Osteoblast (primary cell): ENCODE measurements around the gene LIPG. TPM values are rescaled to one million over a fixed set of nuclear protein-coding genes. Genes with fewer than 3 reads are reported as not detected.

Experiments used
- DNase-seq: peaks from one replicate; pipeline ENCODE4 v3.0.0; 2011; ENCODE audit warnings: low spot score, mixed read lengths; ENCODE audit not compliant: insufficient read length; ENCODE audit errors: missing footprints
- H2AFZ ChIP-seq: 2 replicates; pipeline ENCODE4 v1.6.0; 2011; ENCODE audit warnings: mild to moderate bottlenecking, low read length
- H3K27ac ChIP-seq: 2 replicates; pipeline ENCODE4 v1.5.1; 2011; ENCODE audit warnings: mild to moderate bottlenecking, low read depth, low read length, moderate library complexity
- H3K27me3 ChIP-seq: 2 replicates; pipeline ENCODE4 v1.6.0; 2012; ENCODE audit warnings: mild to moderate bottlenecking, control low read depth, inconsistent platforms, low read length, moderate library complexity; ENCODE audit not compliant: insufficient read depth
- H3K36me3 ChIP-seq: 2 replicates; pipeline ENCODE4 v1.5.1; 2011; ENCODE audit warnings: mild to moderate bottlenecking, low read length, control low read depth, moderate library complexity; ENCODE audit not compliant: insufficient read depth
- H3K4me1 ChIP-seq: 2 replicates; pipeline ENCODE4 v1.5.1; 2011; ENCODE audit warnings: mild to moderate bottlenecking, low read length, control low read depth, moderate library complexity; ENCODE audit not compliant: insufficient read depth
- H3K4me2 ChIP-seq: 2 replicates; pipeline ENCODE4 v1.6.0; 2011; ENCODE audit warnings: mild to moderate bottlenecking, low read length; ENCODE audit not compliant: insufficient read depth
- H3K4me3 ChIP-seq: fragments of 200-600 bp; sonication (generic); 3 replicates; pipeline ENCODE4 v1.5.1; 2012; ENCODE audit warnings: mild to moderate bottlenecking, low read length, inconsistent platforms; ENCODE audit not compliant: insufficient read depth
- H3K79me2 ChIP-seq: 2 replicates; pipeline ENCODE4 v1.6.0; 2012; ENCODE audit warnings: mild to moderate bottlenecking, low read length, control low read depth, inconsistent platforms; ENCODE audit not compliant: insufficient read depth
- H3K9me3 ChIP-seq: 2 replicates; pipeline ENCODE4 v1.5.1; 2011; ENCODE audit warnings: low read depth, low read length, control low read depth
- H4K20me1 ChIP-seq: 2 replicates; pipeline ENCODE4 v1.6.0; 2012; ENCODE audit warnings: mild to moderate bottlenecking, low read length, control low read depth; ENCODE audit not compliant: insufficient read depth
- CTCF ChIP-seq: IDR thresholded peaks from 2 replicates; pipeline ENCODE4 v1.5.1; 2011; ENCODE audit warnings: mild to moderate bottlenecking, low read depth, low read length, moderate library complexity; ENCODE audit errors: extremely low read depth
- total RNA-seq: library from RNA; depleted of rRNA; stranded (reverse); fragments of >200 nt; gene quantifications from 2 replicates; pipeline ENCODE4 v1.2.3, GENCODE V29; 2012

LIPG gene
- total RNA-seq, 1 donor = 2.2 TPM

GRCh38 chr18:49613141-49613640, 51.3 kb downstream of the LIPG start:
- Histone ChIP-seq H3K4me1 (peaks cover 6% of the 10 kb centered on the region), H3K27ac (no peak overlapping the region), H4K20me1 (no peaks in the 10 kb centered on the region), H3K9me3 (no peaks in the 10 kb centered on the region), H2AFZ (no peak overlapping the region), H3K36me3 (no peaks in the 10 kb centered on the region), H3K4me2 (no peak overlapping the region), H3K4me3 (no peak overlapping the region), H3K27me3 (no peaks in the 10 kb centered on the region), H3K79me2 (no peaks in the 10 kb centered on the region)
- no peak for TF ChIP-seq CTCF
- DNase-seq = no peak

DNA sequence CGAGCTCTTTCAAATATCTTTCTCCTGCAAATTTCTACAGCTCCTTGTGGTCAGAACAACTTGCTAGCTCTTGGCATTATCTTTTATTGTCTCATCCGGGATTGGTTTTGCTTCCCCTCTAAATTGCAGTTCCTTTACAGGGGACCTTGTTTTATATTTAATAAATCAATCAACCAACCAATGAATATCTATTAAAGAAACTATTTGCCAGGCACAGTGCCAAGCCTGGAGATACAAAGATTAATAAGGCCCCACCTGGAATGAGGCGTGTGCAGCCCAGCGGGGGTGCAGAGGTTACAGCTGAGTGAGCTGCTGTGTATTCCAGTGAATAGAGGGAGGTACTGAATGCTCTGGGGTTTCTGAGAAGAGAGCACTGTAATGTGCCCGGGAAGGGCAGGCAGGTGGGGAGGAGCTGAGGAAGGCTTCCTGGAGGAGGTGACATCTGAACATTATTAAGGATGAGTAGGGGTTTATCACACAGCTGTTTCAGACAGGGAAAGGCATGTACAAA, 51.8 kb downstream of the LIPG start:
- no peak overlapping the region for H3K4me2 ChIP-seq
- no peaks in the 10 kb centered on the region for H3K36me3 ChIP-seq
- no peak for TF ChIP-seq CTCF
- H3K4me3 ChIP-seq = no peak overlapping the region
- H3K27me3 ChIP-seq = no peaks in the 10 kb centered on the region
- peaks cover 6% of the 10 kb centered on the region for H3K4me1 ChIP-seq
- no peaks in the 10 kb centered on the region for H3K9me3 ChIP-seq
- no peak overlapping the region for H2AFZ ChIP-seq
- no peaks in the 10 kb centered on the region for H4K20me1 ChIP-seq
- no peak for DNase-seq
- H3K79me2 ChIP-seq = no peaks in the 10 kb centered on the region
- no peak overlapping the region for H3K27ac ChIP-seq

- Histone ChIP-seq H3K4me2 (no peak overlapping the region), H4K20me1 (no peaks in the 10 kb centered on the region), H3K27me3 (peaks cover 4% of the 10 kb centered on the region), H3K36me3 (no peaks in the 10 kb centered on the region), H3K9me3 (no peaks in the 10 kb centered on the region), H3K4me3 (no peak overlapping the region), H3K27ac (no peak overlapping the region), H2AFZ (no peak overlapping the region), H3K79me2 (no peaks in the 10 kb centered on the region), H3K4me1 (no peaks in the 10 kb centered on the region)
- DNase-seq = no peak
- no peak for TF ChIP-seq CTCF
Measured at GRCh38 chr18:49616618-49617328, 54.9 kb downstream of the LIPG start.

- Histone ChIP-seq H3K4me3 (no peak overlapping the region), H3K4me1 (no peaks in the 10 kb centered on the region), H4K20me1 (no peaks in the 10 kb centered on the region), H3K79me2 (no peaks in the 10 kb centered on the region), H2AFZ (no peak overlapping the region), H3K27ac (no peak overlapping the region), H3K36me3 (no peaks in the 10 kb centered on the region), H3K9me3 (no peaks in the 10 kb centered on the region), H3K27me3 (peaks cover 4% of the 10 kb centered on the region), H3K4me2 (no peak overlapping the region)
- no peak for DNase-seq
- no peak for TF ChIP-seq CTCF
Measured at GRCh38 chr18:49617329-49617695, 55.5 kb downstream of the LIPG start.
